ENCODE measurements around the gene CA4. TPM values are rescaled to one million over a fixed set of nuclear protein-coding genes. Genes with fewer than 3 reads are reported as not detected.

The CA4 gene
- total and polyA plus RNA-seq, 2 of the 8 experiments (the other 6 are each of a cell fraction or from before 2014, with no cell fraction given): 3.6 to 4.2 TPM

- Histone ChIP-seq H3K9me3 (ENCODE audit: insufficient read depth in 2 of 2, low read depth in 1 of 2, low read length in 1 of 2) (no peaks in the 10 kb centered on the region), H3K23ac (ENCODE audit: insufficient read length) (no peak overlapping the region), H3K79me1 (ENCODE audit: low read depth, low read length) (no peaks in the 10 kb centered on the region), H3K4me2 (ENCODE audit: insufficient read depth in 1 of 2, low read depth in 2 of 2, low read length in 2 of 2) (peak overlapping the region; percentile 85 to 95), H3K18ac (ENCODE audit: extremely low read depth, low read length) (no peak overlapping the region), H2BK120ac (replicated peaks; ENCODE audit: low read depth, low read length) (no peak overlapping the region), H3K4ac (replicated peaks; ENCODE audit: insufficient read length, low read depth, low read length) (no peak overlapping the region), H2AFZ (ENCODE audit: low read length) (no peak overlapping the region), H2BK15ac (ENCODE audit: low read length) (0 out of 2 replicates have a peak overlapping the region, but pooled peaks have one; percentile 93), H2BK5ac (ENCODE audit: low read depth, low read length) (no peak overlapping the region), H3K9ac (replicated peaks in 1 of 4; ENCODE audit: extremely low read depth in 1 of 4, low read depth in 3 of 4, low read length in 3 of 4) (no peak overlapping the region), H2BK12ac (ENCODE audit: low read depth, low read length) (peak overlapping the region; percentile 75; the same call in 1 of the 2 replicates), H3K14ac (ENCODE audit: insufficient read length) (no peak overlapping the region), H4K8ac (ENCODE audit: extremely low read depth, insufficient read depth, low read length) (no peak overlapping the region), H3K4me1 (replicated peaks in 1 of 4; ENCODE audit: control insufficient read depth in 3 of 4, insufficient read depth in 4 of 4, low read length in 3 of 4) (peaks cover 10 to 29% (median 20%) of the 10 kb centered on the region in 4 experiments), H4K91ac (replicated peaks; ENCODE audit: insufficient read length, low read length) (no peak overlapping the region), H3K36me3 (ENCODE audit: control insufficient read depth in 2 of 4, insufficient read depth in 4 of 4, low read length in 3 of 4) (no peaks in the 10 kb centered on the region; a peak in 1 of 8 replicates), H3K79me2 (ENCODE audit: control insufficient read depth in 1 of 2, insufficient read depth in 2 of 2, low read length in 2 of 2) (no peaks in the 10 kb centered on the region), H2BK20ac (ENCODE audit: low read length) (0 out of 2 replicates have a peak overlapping the region, but pooled peaks have one; percentile 32), H3K27me3 (replicated peaks in 1 of 4; ENCODE audit: control insufficient read depth in 3 of 4, extremely low read depth in 1 of 4, insufficient read depth in 3 of 4, low read length in 3 of 4) (peaks cover 33 to 44% (median 42%) of the 10 kb centered on the region in 4 experiments), H3K4me3 (ENCODE audit: extremely low read depth in 1 of 4, insufficient read depth in 2 of 4, low read depth in 3 of 4, low read length in 4 of 4) (peak overlapping the region in 3 of 4 experiments; percentile 34 to 59 (median 52); a peak in 4 of 8 replicates), H4K20me1 (replicated peaks in 1 of 2; ENCODE audit: control insufficient read depth in 1 of 2, insufficient read depth in 2 of 2, low read length in 2 of 2) (peaks cover 2 to 8% of the 10 kb centered on the region in 2 experiments), H2AK5ac (ENCODE audit: low read depth, low read length) (no peak overlapping the region), H3K56ac (replicated peaks; ENCODE audit: insufficient read length, low read depth, low read length) (no peak overlapping the region), H3K23me2 (ENCODE audit: low read depth, low read length) (peaks cover 8% of the 10 kb centered on the region; the same call in 1 of the 2 replicates), H3K27ac (ENCODE audit: low read depth, low read length) (no peak overlapping the region), H4K5ac (ENCODE audit: insufficient read length, low read depth, low read length) (no peak overlapping the region)
- FAIRE-seq (peak; percentile 95), DNase-seq (ENCODE audit: low read depth in 1 of 2, low spot score in 2 of 2) (peak in 1 of 2 experiments; percentile 94)
- TF ChIP-seq CTCF (IDR thresholded peaks at IDR 0.05; ENCODE audit: control extremely low read depth in 1 of 3, insufficient read depth in 1 of 3, low read depth in 1 of 3, low read length in 3 of 3) (peak; percentile 77 to 88 (median 82)), GABPA (IDR thresholded peaks at IDR 0.05; ENCODE audit: borderline replicate concordance, insufficient read depth, low read length) (0 out of 2 replicates have a peak, but pooled peaks have one; percentile 33), SAP30 (IDR thresholded peaks at IDR 0.05; ENCODE audit: insufficient read depth, insufficient replicate concordance, low read length) (peak; percentile 18), GTF2F1 (IDR thresholded peaks at IDR 0.05; ENCODE audit: borderline replicate concordance, low read depth, low read length) (no peak), TBP (IDR thresholded peaks at IDR 0.05; ENCODE audit: low read depth, low read length) (0 out of 2 replicates have a peak, but pooled peaks have one; percentile 13), RAD21 (IDR thresholded peaks at IDR 0.05 in 1 of 2, conservative IDR thresholded peaks at IDR 0.05 in 1 of 2; ENCODE audit: low read depth in 2 of 2, low read length in 2 of 2) (peak; percentile 79 to 81), TCF12 (IDR thresholded peaks at IDR 0.05; ENCODE audit: low read depth, low read length) (no peak), JUND (IDR thresholded peaks at IDR 0.05; ENCODE audit: low read length) (no peak)
- CTCF ChIA-PET (ENCODE audit: partially characterized antibody): interaction anchor here (0.6 to 10.2 kb wide), 17 partner anchors 9 to 495 kb away, joined by 3 to 148 read pairs (median 4); partner anchors contain the start of gene CA4
- POLR2A ChIA-PET (ENCODE audit: partially characterized antibody): interaction anchor here (1.5 kb wide), 1 partner anchor 18 kb away, joined by 11 read pairs; no protein-coding TSS in a partner anchor
- WGBS, 2 experiments (ENCODE audit: extremely low coverage in 1 of 2, insufficient coverage in 1 of 2, insufficient read length in 1 of 2, insufficient replicate concordance in 2 of 2, low coverage in 1 of 2, low lambda C conversion rate in 2 of 2, missing lambda C conversion rate in 1 of 2): 13% methylated on average over 10 of the region's 10 CpGs; no CpG with 5 or more reads in 1 of the 2 experiments
Measured at GRCh38 chr17:60142872-60143499, 6.8 kb upstream of the CA4 start.
